H9 (cell line): Measurements from ENCODE around the gene MOB4. TPM values are rescaled to one million over a fixed set of nuclear protein-coding genes. Genes with fewer than 3 reads are reported as not detected.

Experiments
- DNase-seq: peaks from one replicate; pipeline ENCODE4 v3.0.0-alpha.2; 2017
- H2AFZ ChIP-seq: one replicate; pipeline ENCODE4 v1.6.1; 2013; ENCODE audit warnings: mild to moderate bottlenecking, low read length, control low read depth, moderate library complexity
- H2AK5ac ChIP-seq: 2 replicates; pipeline ENCODE4 v1.6.1; 2013; ENCODE audit warnings: low read length, control low read depth, mixed read lengths; ENCODE audit not compliant: insufficient read length
- H2BK120ac ChIP-seq: one replicate; pipeline ENCODE4 v1.6.1; 2013; ENCODE audit warnings: low read depth, mild to moderate bottlenecking, low read length, control low read depth, inconsistent platforms; ENCODE audit not compliant: poor library complexity, severe bottlenecking
- H2BK12ac ChIP-seq: 2 replicates; pipeline ENCODE4 v1.6.1; 2013; ENCODE audit warnings: low read length, control low read depth, mixed read lengths, low read depth; ENCODE audit not compliant: insufficient read length
- H2BK15ac ChIP-seq: 2 replicates; pipeline ENCODE4 v1.6.1; 2013; ENCODE audit warnings: low read depth, low read length, control low read depth
- H2BK20ac ChIP-seq: one replicate; pipeline ENCODE4 v1.6.1; 2013; ENCODE audit warnings: low read depth, mild to moderate bottlenecking, low read length, control low read depth, inconsistent platforms; ENCODE audit not compliant: poor library complexity, severe bottlenecking
- H2BK5ac ChIP-seq: 2 replicates; pipeline ENCODE4 v1.6.1; 2013; ENCODE audit warnings: low read length, control low read depth, mixed read lengths; ENCODE audit not compliant: insufficient read length
- H3K14ac ChIP-seq: 2 replicates; pipeline ENCODE4 v1.6.1; 2013; ENCODE audit warnings: low read length, control low read depth; ENCODE audit not compliant: insufficient read depth
- H3K18ac ChIP-seq: 2 replicates; pipeline ENCODE4 v1.6.1; 2013; ENCODE audit warnings: low read depth, mild to moderate bottlenecking, mixed read lengths, low read length, control low read depth; ENCODE audit not compliant: insufficient read length
- H3K23ac ChIP-seq: 2 replicates; pipeline ENCODE4 v1.6.1; 2013; ENCODE audit warnings: low read length, control low read depth, mixed read lengths, low read depth; ENCODE audit not compliant: insufficient read length
- H3K23me2 ChIP-seq: 2 replicates; pipeline ENCODE4 v1.6.1; 2013; ENCODE audit warnings: low read depth, mild to moderate bottlenecking, mixed read lengths, low read length, control low read depth; ENCODE audit not compliant: insufficient read length, poor library complexity, severe bottlenecking
- H3K27ac ChIP-seq: 2 replicates; pipeline ENCODE4 v1.5.1; 2013; ENCODE audit warnings: low read length, control low read depth, mixed read lengths, low read depth; ENCODE audit not compliant: insufficient read length
- H3K27me3 ChIP-seq: 2 replicates; pipeline ENCODE4 v1.6.1; 2013; ENCODE audit warnings: low read length, control low read depth, inconsistent platforms; ENCODE audit not compliant: insufficient read depth
- H3K4ac ChIP-seq: 2 replicates; pipeline ENCODE4 v1.6.1; 2013; ENCODE audit warnings: low read depth, mild to moderate bottlenecking, control low read depth, inconsistent platforms, low read length, moderate library complexity
- H3K4me1 ChIP-seq: 2 replicates; pipeline ENCODE4 v1.6.1; 2013; ENCODE audit warnings: low read length, control low read depth, inconsistent platforms; ENCODE audit not compliant: insufficient read depth
- H3K4me2 ChIP-seq: 2 replicates; pipeline ENCODE4 v1.6.1; 2013; ENCODE audit warnings: low read length, control low read depth, mixed read lengths; ENCODE audit not compliant: insufficient read length, insufficient read depth
- H3K56ac ChIP-seq: 2 replicates; pipeline ENCODE4 v1.6.1; 2013; ENCODE audit warnings: low read depth, mild to moderate bottlenecking, mixed read lengths, low read length, control low read depth; ENCODE audit not compliant: insufficient read length
- H3K79me1 ChIP-seq: 2 replicates; pipeline ENCODE4 v1.6.1; 2013; ENCODE audit warnings: low read depth, mild to moderate bottlenecking, moderate library complexity, low read length, control low read depth, inconsistent platforms; ENCODE audit not compliant: insufficient read depth, poor library complexity, severe bottlenecking
- H3K79me2 ChIP-seq: 2 replicates; pipeline ENCODE4 v1.6.1; 2013; ENCODE audit warnings: low read length, control low read depth, inconsistent platforms; ENCODE audit not compliant: insufficient read depth
- H3K9ac ChIP-seq: 2 replicates; pipeline ENCODE4 v1.6.1; 2013; ENCODE audit warnings: low read length, control low read depth, mixed read lengths; ENCODE audit not compliant: insufficient read length; ENCODE audit errors: extremely low read depth
- H3K9me3 ChIP-seq: one replicate; pipeline ENCODE4 v1.6.1; 2013; ENCODE audit warnings: low read depth, low read length, inconsistent platforms; ENCODE audit not compliant: control insufficient read depth
- H3T11ph ChIP-seq: one replicate; pipeline ENCODE4 v1.6.1; 2013; ENCODE audit warnings: mild to moderate bottlenecking, low read length, control low read depth, inconsistent platforms
- H4K20me1 ChIP-seq: one replicate; pipeline ENCODE4 v1.6.1; 2013; ENCODE audit not compliant: control insufficient read depth, insufficient read length, insufficient read depth
- H4K5ac ChIP-seq: 2 replicates; pipeline ENCODE4 v1.6.1; 2013; ENCODE audit warnings: low read depth, mild to moderate bottlenecking, mixed read lengths, low read length, control low read depth; ENCODE audit not compliant: insufficient read length
- H4K8ac ChIP-seq: replicated peaks from 2 replicates; pipeline ENCODE4 v1.6.1; 2013; ENCODE audit warnings: low read length, control low read depth, mixed read lengths, low read depth; ENCODE audit not compliant: insufficient read length
- H4K91ac ChIP-seq: 2 replicates; pipeline ENCODE4 v1.6.1; 2013; ENCODE audit warnings: low read depth, mild to moderate bottlenecking, moderate library complexity, mixed read lengths, low read length, control low read depth; ENCODE audit not compliant: insufficient read length
- H3K27ac Mint-ChIP-seq, 3 experiments: 2 replicates in 2 of 3; 3 replicates in 1 of 3; pipeline ENCODE4 v1.8.0; 2020 to 2021; ENCODE audit warnings: mixed read lengths in 3 of 3, mild to moderate bottlenecking in 1 of 3, moderate library complexity in 1 of 3
- H3K27me3 Mint-ChIP-seq: 2 replicates; pipeline ENCODE4 v1.8.0; 2021; ENCODE audit warnings: low read depth, mild to moderate bottlenecking, moderate library complexity, mixed read lengths
- H3K36me3 Mint-ChIP-seq, 3 experiments: 2 replicates in 2 of 3; 3 replicates in 1 of 3; pipeline ENCODE4 v1.8.0; 2020 to 2021; ENCODE audit warnings: low read depth in 3 of 3, mixed read lengths in 3 of 3; ENCODE audit not compliant: insufficient read depth in 1 of 3
- H3K4me1 Mint-ChIP-seq, 2 experiments: 2 replicates each; pipeline ENCODE4 v1.8.0; 2020; ENCODE audit warnings: mixed read lengths in 2 of 2
- H3K4me3 Mint-ChIP-seq, 2 experiments: 2 replicates in 1 of 2; 3 replicates in 1 of 2; pipeline ENCODE4 v1.8.0; 2020 to 2021; ENCODE audit warnings: mild to moderate bottlenecking in 2 of 2, mixed read lengths in 2 of 2, moderate library complexity in 1 of 2
- H3K9me3 Mint-ChIP-seq, 2 experiments: 2 replicates in 1 of 2; 3 replicates in 1 of 2; pipeline ENCODE4 v1.8.0; 2020; ENCODE audit warnings: mild to moderate bottlenecking in 2 of 2, mixed read lengths in 2 of 2, moderate library complexity in 1 of 2
- CTCF ChIP-seq: fragments of 200-600 bp; sonication (generic); conservative IDR thresholded peaks from 3 replicates; pipeline ENCODE4 v1.8.0; 2021; ENCODE audit warnings: antibody characterized with exemption, mild to moderate bottlenecking
- WGBS: extraction: QIAGEN DNeasy Blood & Tissue Kit; methylation state at CpG from one replicate; pipeline ENCODE4 v1.1.7; 2013; ENCODE audit warnings: missing lambda C conversion rate, low lambda C conversion rate, mixed read lengths; ENCODE audit not compliant: insufficient read length; ENCODE audit errors: extremely low coverage; 5-methylcytosine and 5-hydroxymethylcytosine counted together
- total RNA-seq: library from RNA; stranded (reverse); gene quantifications from 2 replicates; pipeline ENCODE4 v1.2.1, GENCODE V29; 2021

The MOB4 gene
- total RNA-seq, 1 experiment from 2014 or later: 57.6 TPM

GRCh38 chr2:197547163-197547900, 31.5 kb downstream of the MOB4 start:
- Histone ChIP-seq H3K79me1 (peaks cover 4% of the 10 kb centered on the region), H2AK5ac (no peak overlapping the region), H3K9me3 (no peaks in the 10 kb centered on the region), H3K9ac (no peak overlapping the region), H2BK5ac (no peak overlapping the region), H2BK15ac (no peak overlapping the region), H4K8ac (no peak overlapping the region), H3K79me2 (no peaks in the 10 kb centered on the region), H3K23ac (no peak overlapping the region), H2BK12ac (no peak overlapping the region), H4K20me1 (no peaks in the 10 kb centered on the region), H3K56ac (no peak overlapping the region), H3T11ph (no peak overlapping the region), H2BK20ac (no peak overlapping the region), H3K14ac (no peak overlapping the region), H3K23me2 (no peaks in the 10 kb centered on the region), H4K5ac (no peak overlapping the region), H2AFZ (no peak overlapping the region), H3K4me1 (no peaks in the 10 kb centered on the region; the same call in 1 of the 2 replicates), H3K27ac (no peak overlapping the region), H3K4me2 (no peak overlapping the region), H3K18ac (no peak overlapping the region), H3K27me3 (no peaks in the 10 kb centered on the region), H3K4ac (no peak overlapping the region), H4K91ac (no peak overlapping the region), H2BK120ac (no peak overlapping the region)
- DNase-seq: no peak
- Mint-ChIP-seq H3K9me3 (no peaks in the 10 kb centered on the region), H3K4me1 (peaks cover 5 to 7% of the 10 kb centered on the region in 2 experiments), H3K27ac (peak overlapping the region; percentile 13 to 66 (median 50); a peak in 5 of 7 replicates), H3K4me3 (no peak overlapping the region), H3K27me3 (no peaks in the 10 kb centered on the region), H3K36me3 (peaks cover 29 to 63% (median 43%) of the 10 kb centered on the region in 3 experiments)
- WGBS: no CpG with 5 or more reads among the region's 5 CpGs
- no peak for TF ChIP-seq CTCF
